ENCODE data around the gene BUD31.
A peak's percentile ranks its signal among the peaks of the same experiment; 100 is the strongest.

The BUD31 gene

DNA sequence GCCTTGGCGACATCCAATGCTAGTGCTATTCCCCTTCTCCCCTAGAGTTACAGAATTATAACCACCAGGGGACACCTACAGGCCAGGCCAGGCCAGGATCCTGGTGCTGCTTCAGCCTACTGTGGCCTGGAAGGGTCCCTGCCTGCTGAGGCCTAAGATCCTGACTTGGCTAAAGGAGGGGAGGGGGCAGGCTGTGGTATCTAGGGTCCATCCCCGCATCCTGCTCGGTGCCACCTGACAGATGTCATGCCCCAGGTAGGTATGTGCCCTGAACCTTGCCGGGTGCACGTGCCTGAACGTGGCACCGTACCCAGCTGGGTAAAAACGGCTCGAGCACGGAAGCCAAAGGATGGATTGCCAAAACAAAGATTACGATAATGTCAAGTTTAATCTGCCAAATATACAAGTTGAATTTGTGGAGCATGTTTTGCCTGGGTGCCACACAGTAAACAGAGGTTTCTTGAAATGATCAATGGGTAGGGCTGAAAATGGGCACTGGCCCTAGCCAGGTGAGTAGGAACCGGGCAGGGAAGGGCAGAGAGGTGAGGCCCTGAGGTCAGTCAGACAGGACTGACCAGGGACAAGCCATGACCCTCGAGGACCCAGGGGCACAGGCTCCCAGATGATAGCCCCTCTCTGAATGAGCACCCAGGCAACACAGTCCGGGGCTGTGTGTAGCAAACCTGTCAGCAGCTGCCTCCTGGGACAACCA lies 13.0 kb upstream of the BUD31 start:
- peak overlapping the region; percentile 92 for H3K27ac ChIP-seq
- TF ChIP-seq, protein P1, sequence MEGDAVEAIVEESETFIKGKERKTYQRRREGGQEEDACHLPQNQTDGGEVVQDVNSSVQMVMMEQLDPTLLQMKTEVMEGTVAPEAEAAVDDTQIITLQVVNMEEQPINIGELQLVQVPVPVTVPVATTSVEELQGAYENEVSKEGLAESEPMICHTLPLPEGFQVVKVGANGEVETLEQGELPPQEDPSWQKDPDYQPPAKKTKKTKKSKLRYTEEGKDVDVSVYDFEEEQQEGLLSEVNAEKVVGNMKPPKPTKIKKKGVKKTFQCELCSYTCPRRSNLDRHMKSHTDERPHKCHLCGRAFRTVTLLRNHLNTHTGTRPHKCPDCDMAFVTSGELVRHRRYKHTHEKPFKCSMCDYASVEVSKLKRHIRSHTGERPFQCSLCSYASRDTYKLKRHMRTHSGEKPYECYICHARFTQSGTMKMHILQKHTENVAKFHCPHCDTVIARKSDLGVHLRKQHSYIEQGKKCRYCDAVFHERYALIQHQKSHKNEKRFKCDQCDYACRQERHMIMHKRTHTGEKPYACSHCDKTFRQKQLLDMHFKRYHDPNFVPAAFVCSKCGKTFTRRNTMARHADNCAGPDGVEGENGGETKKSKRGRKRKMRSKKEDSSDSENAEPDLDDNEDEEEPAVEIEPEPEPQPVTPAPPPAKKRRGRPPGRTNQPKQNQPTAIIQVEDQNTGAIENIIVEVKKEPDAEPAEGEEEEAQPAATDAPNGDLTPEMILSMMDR (IDR thresholded peaks at IDR 0.05) = no peak
- TF ChIP-seq ZFX (IDR thresholded peaks at IDR 0.05; ENCODE audit: borderline replicate concordance) = no peak

DNA sequence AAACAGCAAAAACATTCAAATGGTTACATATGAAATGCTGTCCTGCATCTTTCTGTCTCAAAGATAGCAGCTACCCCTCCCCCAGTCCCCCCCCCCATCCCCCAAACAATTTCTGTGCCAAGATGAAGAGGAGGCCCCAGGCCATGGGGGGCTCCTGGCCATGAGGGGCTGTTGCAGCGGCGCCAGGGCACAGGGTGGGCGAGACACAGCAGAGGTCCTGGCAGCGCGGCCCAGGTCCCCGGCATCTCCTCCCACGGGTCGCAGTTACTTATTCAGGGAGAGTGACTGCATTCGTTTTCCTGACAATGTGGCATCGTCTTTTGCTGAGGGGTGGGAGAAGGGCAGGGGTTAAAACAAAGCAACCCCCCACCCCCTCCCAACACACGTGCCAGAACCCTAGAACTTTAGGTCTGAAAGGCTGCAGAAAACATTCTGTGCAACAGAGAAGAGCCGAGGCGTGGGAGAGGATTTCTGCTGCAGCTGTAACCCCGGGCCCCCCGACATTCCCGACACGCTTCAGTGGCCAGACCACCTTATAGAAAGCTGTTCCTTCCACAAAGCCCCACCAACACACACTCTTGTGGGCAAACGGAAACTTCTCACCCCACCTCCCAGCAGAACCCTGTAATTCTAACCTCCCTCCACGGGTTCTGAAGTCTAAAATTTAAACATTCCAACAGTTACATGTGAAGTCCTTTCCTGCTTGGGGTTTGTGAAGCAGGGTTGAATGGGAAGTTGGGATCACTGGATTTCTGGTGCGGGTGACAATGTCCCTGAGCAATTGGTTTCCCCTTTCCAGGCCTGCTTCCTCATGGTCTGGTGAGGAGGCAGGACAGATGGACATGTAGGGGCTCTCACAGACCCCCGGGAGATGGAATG lies 12.1 kb upstream of the BUD31 start:
- TF ChIP-seq, protein P1 (IDR thresholded peaks at IDR 0.05) = no peak
- no peak for TF ChIP-seq ZFX (IDR thresholded peaks at IDR 0.05; ENCODE audit: borderline replicate concordance)
- peak overlapping the region; percentile 32; the same call in 1 of the 2 replicates for H3K27ac ChIP-seq

DNA sequence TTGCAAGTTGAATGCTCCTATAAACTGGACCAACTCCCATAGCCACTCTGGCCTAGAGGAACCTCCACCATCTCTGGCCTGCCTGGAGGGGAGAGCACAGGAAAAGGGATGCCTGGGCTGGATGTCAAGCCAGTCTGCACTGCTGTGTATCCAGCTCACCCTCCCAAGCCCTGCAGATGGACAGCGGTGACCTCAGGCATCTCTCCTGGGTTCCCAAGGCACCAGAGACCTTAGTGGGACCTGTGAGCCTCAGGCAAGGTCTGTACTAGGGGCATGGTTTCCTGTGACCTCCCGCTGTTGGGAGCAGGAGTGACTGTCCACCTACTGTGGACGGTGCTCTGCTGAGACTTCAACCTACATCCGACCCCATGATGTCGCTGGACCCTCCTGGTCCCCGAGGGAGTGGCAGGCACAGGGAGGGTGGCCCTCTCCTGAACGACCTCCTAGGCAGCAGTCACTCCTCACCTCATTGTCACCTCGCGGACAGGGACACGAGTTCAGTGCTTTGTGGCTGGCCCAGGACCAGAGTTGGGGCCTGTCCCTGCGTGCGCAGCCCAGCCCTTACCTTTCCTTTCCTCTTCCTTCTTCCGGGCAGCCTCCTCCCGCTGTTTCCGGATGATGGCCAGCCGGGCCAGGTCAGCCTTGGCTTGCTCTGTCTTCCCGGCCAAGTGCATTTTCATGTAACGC lies 11.3 kb upstream of the BUD31 start:
- TF ChIP-seq, protein P1 (IDR thresholded peaks at IDR 0.05) = no peak
- TF ChIP-seq ZFX (IDR thresholded peaks at IDR 0.05; ENCODE audit: borderline replicate concordance) = no peak
- H3K27ac ChIP-seq = peak overlapping the region; percentile 32; the same call in 1 of the 2 replicates

DNA sequence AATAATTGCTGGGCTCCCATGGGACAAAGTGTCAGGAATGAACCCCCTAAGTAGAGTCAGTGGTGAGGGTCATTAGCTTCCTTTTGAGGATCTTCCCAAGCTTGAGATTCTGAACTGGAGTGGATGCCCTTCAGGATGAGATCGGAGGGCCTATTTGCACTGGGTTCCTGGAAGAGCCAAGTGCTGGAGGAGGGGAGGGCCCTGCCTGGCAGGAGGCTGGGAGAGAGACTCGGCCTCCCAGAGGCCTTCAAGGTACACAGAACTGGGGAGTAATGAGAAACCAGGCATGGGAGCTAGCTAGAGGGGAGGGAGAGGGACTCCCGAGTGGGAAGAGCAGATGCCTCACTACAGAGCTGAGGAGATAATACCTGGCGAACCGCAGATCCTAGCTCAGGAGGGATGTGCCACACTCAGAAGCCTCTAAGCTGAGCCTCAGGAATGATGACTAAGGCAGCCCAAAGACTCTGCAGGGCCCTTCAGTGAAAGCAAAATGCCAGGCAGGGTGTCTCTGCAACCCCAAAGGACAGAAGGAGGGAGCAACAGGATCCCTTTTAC lies 9.8 kb upstream of the BUD31 start:
- TF ChIP-seq, protein P1 (IDR thresholded peaks at IDR 0.05) = no peak
- TF ChIP-seq ZFX (IDR thresholded peaks at IDR 0.05; ENCODE audit: borderline replicate concordance) = no peak
- peak overlapping the region; percentile 22; the same call in 1 of the 2 replicates for H3K27ac ChIP-seq

DNA sequence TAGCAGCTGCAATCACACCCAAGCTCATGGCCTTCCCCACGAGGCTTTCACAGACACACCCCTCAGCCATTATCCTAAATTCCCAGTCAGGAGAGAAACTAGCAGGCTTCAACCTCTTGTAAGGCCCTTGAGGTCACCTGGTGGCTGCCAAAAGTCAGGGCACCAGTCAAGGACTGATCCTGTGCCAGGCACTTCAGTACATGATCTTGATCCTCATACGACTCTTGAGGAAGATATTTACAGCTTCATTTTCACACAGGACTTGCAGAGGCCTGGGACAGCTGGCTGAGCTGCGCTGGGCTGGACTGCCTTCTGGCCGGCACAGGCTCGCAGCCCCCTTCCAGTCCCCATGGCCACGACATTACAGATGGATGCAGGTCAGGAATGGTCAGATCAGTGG lies 9.2 kb upstream of the BUD31 start:
- H3K27ac ChIP-seq = peak overlapping the region; percentile 22; the same call in 1 of the 2 replicates
- TF ChIP-seq, protein P1 (IDR thresholded peaks at IDR 0.05) = no peak
- TF ChIP-seq ZFX (IDR thresholded peaks at IDR 0.05; ENCODE audit: borderline replicate concordance) = no peak

DNA sequence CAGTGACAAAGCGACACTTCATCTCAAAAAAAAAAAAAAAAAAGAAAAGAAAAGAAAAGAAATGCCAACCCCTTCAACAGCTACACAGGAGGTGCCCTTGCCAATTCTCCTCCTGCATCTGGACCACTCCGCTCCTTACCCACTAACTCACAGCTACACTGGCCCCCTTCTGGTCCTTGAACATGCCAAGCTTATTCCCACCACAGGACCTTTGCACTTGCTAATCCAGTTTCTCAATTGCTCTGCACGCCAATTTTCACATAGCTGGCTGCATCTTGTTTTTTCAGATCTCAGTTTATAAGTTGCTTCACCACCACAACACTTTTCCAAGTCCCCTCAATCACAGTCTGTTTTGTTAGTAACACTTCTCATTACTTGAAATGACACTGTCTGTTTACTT lies 5.9 kb upstream of the BUD31 start:
- TF ChIP-seq, protein P1 (IDR thresholded peaks at IDR 0.05) = no peak
- TF ChIP-seq ZFX (IDR thresholded peaks at IDR 0.05; ENCODE audit: borderline replicate concordance) = no peak
- no peak overlapping the region for H3K27ac ChIP-seq
